Measurements from ENCODE around the gene SGMS2.

Gene SGMS2

GRCh38 chr4:107906458-107907100 lies 81.8 kb downstream of the SGMS2 start:
- Histone ChIP-seq H3K36me3 (replicated peaks) (no peaks in the 10 kb centered on the region), H3K27me3 (replicated peaks) (no peaks in the 10 kb centered on the region), H3K27ac (no peak overlapping the region), H3K4me3 (ENCODE audit: low read depth, low read length) (no peak overlapping the region)
- TF ChIP-seq CTCF (IDR thresholded peaks at IDR 0.05; ENCODE audit: low read depth, low read length, missing control alignments): no peak
- in situ Hi-C loops (cut with HindIII; ENCODE audit: low pct_ligation_motif_present, low sequenced_read_pairs): loop anchor here (25.0 kb wide), 1 partner anchor 144 kb away; no protein-coding TSS in a partner anchor
- DNase-seq: no peak

GRCh38 chr4:107908377-107908776 lies 83.6 kb downstream of the SGMS2 start:
- no peak for TF ChIP-seq CTCF (IDR thresholded peaks at IDR 0.05; ENCODE audit: low read depth, low read length, missing control alignments)
- Histone ChIP-seq H3K4me3 (ENCODE audit: low read depth, low read length) (no peak overlapping the region), H3K36me3 (replicated peaks) (no peaks in the 10 kb centered on the region), H3K27ac (no peak overlapping the region), H3K27me3 (replicated peaks) (no peaks in the 10 kb centered on the region)
- in situ Hi-C loops (cut with HindIII; ENCODE audit: low pct_ligation_motif_present, low sequenced_read_pairs): loop anchor here (25.0 kb wide), 1 partner anchor 146 kb away; no protein-coding TSS in a partner anchor
- no peak for DNase-seq

- Histone ChIP-seq H3K36me3 (replicated peaks) (no peaks in the 10 kb centered on the region), H3K27me3 (replicated peaks) (no peaks in the 10 kb centered on the region), H3K4me3 (ENCODE audit: low read depth, low read length) (no peak overlapping the region), H3K27ac (no peak overlapping the region)
- peak; percentile 61 for TF ChIP-seq CTCF (IDR thresholded peaks at IDR 0.05; ENCODE audit: low read depth, low read length, missing control alignments)
- in situ Hi-C loops (cut with HindIII; ENCODE audit: low pct_ligation_motif_present, low sequenced_read_pairs): loop anchor here (25.0 kb wide), 1 partner anchor 151 kb away; no protein-coding TSS in a partner anchor
- DNase-seq: peak; percentile 76
Observed at GRCh38 chr4:107913283-107913899, 88.7 kb downstream of the SGMS2 start.

- no peak overlapping the region for H3K27ac ChIP-seq
- TF ChIP-seq CTCF (IDR thresholded peaks at IDR 0.05; ENCODE audit: low read depth, low read length, missing control alignments): no peak
- H3K36me3 ChIP-seq (replicated peaks): no peaks in the 10 kb centered on the region
- no peak overlapping the region for H3K4me3 ChIP-seq (ENCODE audit: low read depth, low read length)
- in situ Hi-C loops (cut with HindIII; ENCODE audit: low pct_ligation_motif_present, low sequenced_read_pairs): loop anchor here (25.0 kb wide), 1 partner anchor 153 kb away; no protein-coding TSS in a partner anchor
- H3K27me3 ChIP-seq (replicated peaks): no peaks in the 10 kb centered on the region
- no peak for DNase-seq
Observed at GRCh38 chr4:107915220-107915619, 90.5 kb downstream of the SGMS2 start.

GRCh38 chr4:107916623-107917022 lies 91.9 kb downstream of the SGMS2 start:
- H3K4me3 ChIP-seq (ENCODE audit: low read depth, low read length): no peak overlapping the region
- DNase-seq: no peak
- TF ChIP-seq CTCF (IDR thresholded peaks at IDR 0.05; ENCODE audit: low read depth, low read length, missing control alignments): no peak
- in situ Hi-C loops (cut with HindIII; ENCODE audit: low pct_ligation_motif_present, low sequenced_read_pairs): loop anchor here (25.0 kb wide), 1 partner anchor 154 kb away; no protein-coding TSS in a partner anchor
- no peaks in the 10 kb centered on the region for H3K36me3 ChIP-seq (replicated peaks)
- H3K27me3 ChIP-seq (replicated peaks): no peaks in the 10 kb centered on the region
- no peak overlapping the region for H3K27ac ChIP-seq

All from brain microvascular endothelial cell (primary cell).